Erythroblast (primary cell): ENCODE measurements around the gene SOX1.

ENCODE experiments used
- GATA1 ChIP-seq: IDR thresholded peaks from 2 replicates; pipeline ENCODE4 v1.6.1; 2011; ENCODE audit warnings: low read depth, mild to moderate bottlenecking, control low read depth, low read length, moderate library complexity
- POLR2A ChIP-seq: IDR thresholded peaks from 2 replicates; pipeline ENCODE4 v1.6.1; 2011; ENCODE audit warnings: mild to moderate bottlenecking, low read length

DNA sequence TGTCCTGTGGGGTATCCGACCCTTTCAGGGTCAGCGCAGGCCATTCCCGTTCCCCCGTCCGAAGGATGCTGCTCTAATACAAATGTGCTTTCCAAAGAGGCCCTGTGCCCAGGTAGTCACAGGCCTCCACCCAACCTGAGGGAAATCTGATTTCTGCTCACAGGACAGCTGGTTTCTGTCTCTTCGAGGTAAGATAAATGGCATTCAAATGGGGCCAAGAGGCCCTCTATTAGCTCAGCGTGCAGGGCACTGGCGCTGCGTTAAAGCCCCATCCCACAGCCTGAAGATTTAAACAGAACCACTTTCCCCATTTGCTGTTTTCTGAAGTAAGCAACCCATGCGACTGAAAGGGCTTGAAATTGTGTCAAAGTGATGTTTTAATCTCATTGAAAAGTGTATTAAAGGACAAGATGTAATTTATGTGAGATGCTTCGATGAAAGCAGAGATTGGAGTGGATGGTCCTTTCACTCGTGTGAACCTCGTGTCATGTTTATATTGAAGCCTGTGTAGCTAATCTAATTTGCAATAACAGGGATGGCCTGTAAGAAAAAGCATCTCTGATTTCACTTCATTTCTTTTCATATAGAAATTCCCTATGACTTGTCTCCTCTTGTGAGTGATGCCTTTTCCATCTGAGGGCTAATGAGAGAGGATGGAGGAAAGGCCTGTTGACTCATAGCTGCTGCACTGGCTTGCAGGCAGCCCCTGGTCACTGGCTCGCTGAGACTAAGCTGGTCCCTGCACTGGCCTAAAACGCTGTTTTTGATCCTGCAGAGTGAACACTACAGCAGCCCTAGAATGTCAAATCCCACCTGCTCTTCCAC, 7.3 kb upstream of the SOX1 start:
- TF ChIP-seq POLR2A (no peak), GATA1 (no peak)
